HEK293 (cell line): ENCODE measurements around the gene SLC7A1.

Experiments used
- CTCF ChIA-PET: fragments of 350-600 bp; formaldehyde crosslinking; extraction: SDS; loops from one replicate; lab custom pipeline; 2021; ENCODE audit warnings: antibody characterized with exemption; lab: Yijun Ruan, JAX
- POLR2A ChIA-PET: fragments of 300-600 bp; formaldehyde crosslinking; extraction: SDS; loops from one replicate; lab custom pipeline; 2020; ENCODE audit warnings: antibody characterized with exemption, inconsistent platforms; lab: Yijun Ruan, JAX
- H3K27ac ChIP-seq: fragments of 200-500 bp; sonication (Bioruptor generic); 2 replicates; pipeline ENCODE4 v1.5.1; 2014; ENCODE audit warnings: low read depth, low read length, control low read depth, inconsistent platforms; ENCODE audit errors: extremely low read depth
- H3K36me3 ChIP-seq, 2 experiments: fragments of 200-500 bp in 1 of 2; sonication (Bioruptor generic) in 1 of 2; 1 replicate in 1 of 2; 2 replicates in 1 of 2; pipeline ENCODE4 v1.5.1; 2014 to 2017; ENCODE audit warnings: inconsistent platforms in 2 of 2, low read length in 2 of 2; ENCODE audit not compliant: control insufficient read depth in 2 of 2, insufficient read depth in 1 of 2
- H3K4me1 ChIP-seq: fragments of 200-500 bp; sonication (Bioruptor generic); 2 replicates; pipeline ENCODE4 v1.5.1; 2014; ENCODE audit warnings: mild to moderate bottlenecking, low read length, inconsistent platforms; ENCODE audit not compliant: control insufficient read depth, insufficient read depth
- H3K4me3 ChIP-seq: 2 replicates; pipeline ENCODE4 v1.5.1; 2011; ENCODE audit warnings: low read depth, mild to moderate bottlenecking, control low read depth, low read length, moderate library complexity
- H3K9me3 ChIP-seq: fragments of 200-500 bp; sonication (Bioruptor generic); 2 replicates; pipeline ENCODE4 v1.5.1; 2014; ENCODE audit warnings: low read depth, low read length, inconsistent platforms; ENCODE audit not compliant: control insufficient read depth, insufficient read depth
- BCL6B ChIP-seq: fragments of 450-650 bp; formaldehyde crosslinking; IDR thresholded peaks from 2 replicates; pipeline ENCODE4 v1.5.1; 2017; ENCODE audit warnings: missing biosample characterization, missing genetic modification characterization
- GLIS2 ChIP-seq: fragments of 450-650 bp; formaldehyde crosslinking; IDR thresholded peaks from 2 replicates; pipeline ENCODE4 v1.5.1; 2016; ENCODE audit warnings: missing biosample characterization, missing genetic modification characterization
- MEIS1 ChIP-seq: sonication (generic); formaldehyde crosslinking; IDR thresholded peaks from 2 replicates; pipeline ENCODE4 v1.8.1; 2022; ENCODE audit warnings: missing genetic modification reagents, mild to moderate bottlenecking, borderline replicate concordance
- OVOL3 ChIP-seq: fragments of 450-650 bp; formaldehyde crosslinking; IDR thresholded peaks from 2 replicates; pipeline ENCODE4 v1.5.1; 2016; ENCODE audit warnings: missing biosample characterization, missing genetic modification characterization
- SP2 ChIP-seq: fragments of 450-650 bp; formaldehyde crosslinking; IDR thresholded peaks from 2 replicates; pipeline ENCODE4 v1.5.1; 2016; ENCODE audit warnings: missing biosample characterization, missing genetic modification characterization
- TCF7L2 ChIP-seq: IDR thresholded peaks from 2 replicates; pipeline ENCODE4 v1.6.1; 2011; ENCODE audit warnings: low read depth, mild to moderate bottlenecking, inconsistent platforms, low read length, moderate library complexity, borderline replicate concordance
- TSHZ1 ChIP-seq: fragments of 450-650 bp; formaldehyde crosslinking; IDR thresholded peaks from 2 replicates; pipeline ENCODE4 v1.5.1; 2016; ENCODE audit warnings: missing biosample characterization, missing genetic modification characterization, borderline replicate concordance
- ZIC2 ChIP-seq: fragments of 450-650 bp; formaldehyde crosslinking; IDR thresholded peaks from 2 replicates; pipeline ENCODE4 v1.5.1; 2016; ENCODE audit warnings: missing biosample characterization, missing genetic modification characterization
- ZNF214 ChIP-seq: fragments of 450-650 bp; formaldehyde crosslinking; IDR thresholded peaks from 2 replicates; pipeline ENCODE4 v1.5.1; 2017; ENCODE audit warnings: missing biosample characterization, mild to moderate bottlenecking, missing genetic modification characterization, borderline replicate concordance
- ZNF223 ChIP-seq: fragments of 450-650 bp; formaldehyde crosslinking; IDR thresholded peaks from 2 replicates; pipeline ENCODE4 v1.5.1; 2016; ENCODE audit warnings: missing biosample characterization, missing genetic modification characterization
- ZNF341 ChIP-seq: fragments of 450-650 bp; formaldehyde crosslinking; IDR thresholded peaks from 2 replicates; pipeline ENCODE4; 2016; ENCODE audit warnings: low read depth, missing biosample characterization, missing genetic modification characterization
- ZNF354C ChIP-seq: fragments of 450-650 bp; formaldehyde crosslinking; IDR thresholded peaks from 2 replicates; pipeline ENCODE4 v1.5.1; 2016; ENCODE audit warnings: missing biosample characterization, missing genetic modification characterization, low read depth, borderline replicate concordance
- ZNF37A ChIP-seq: fragments of 450-650 bp; IDR thresholded peaks from 2 replicates; pipeline ENCODE4 v1.5.1; 2018; ENCODE audit warnings: missing biosample characterization, missing genetic modification characterization
- ZNF394 ChIP-seq: fragments of 450-650 bp; formaldehyde crosslinking; IDR thresholded peaks from 2 replicates; pipeline ENCODE4 v1.5.1; 2016; ENCODE audit warnings: missing biosample characterization, missing genetic modification characterization, mild to moderate bottlenecking, moderate library complexity, borderline replicate concordance
- ZNF426 ChIP-seq: fragments of 450-650 bp; formaldehyde crosslinking; IDR thresholded peaks from 2 replicates; pipeline ENCODE4 v1.5.1; 2017; ENCODE audit warnings: missing biosample characterization, missing genetic modification characterization, mild to moderate bottlenecking, inconsistent platforms, moderate library complexity
- ZNF449 ChIP-seq: fragments of 450-650 bp; formaldehyde crosslinking; IDR thresholded peaks from 2 replicates; pipeline ENCODE4 v1.5.1; 2017; ENCODE audit warnings: missing biosample characterization, mild to moderate bottlenecking, missing genetic modification characterization, moderate library complexity
- ZNF580 ChIP-seq: fragments of 450-650 bp; formaldehyde crosslinking; IDR thresholded peaks from 2 replicates; pipeline ENCODE4 v1.5.1; 2016; ENCODE audit warnings: missing biosample characterization, missing genetic modification characterization
- ZNF660 ChIP-seq: fragments of 450-650 bp; IDR thresholded peaks from 2 replicates; pipeline ENCODE4 v1.5.1; 2018; ENCODE audit warnings: missing biosample characterization, mild to moderate bottlenecking, missing genetic modification characterization
- ZXDB ChIP-seq: fragments of 450-650 bp; formaldehyde crosslinking; IDR thresholded peaks from 2 replicates; pipeline ENCODE4 v1.5.1; 2016; ENCODE audit warnings: missing biosample characterization, missing genetic modification characterization

The SLC7A1 gene

GRCh38 chr13:29573190-29573589 is 22.3 kb downstream of the SLC7A1 start:
- no peaks in the 10 kb centered on the region for H3K9me3 ChIP-seq
- ChIA-PET POLR2A (no interaction called here), CTCF (interaction anchor here (0.8 kb wide), 1 partner anchor 8 kb away, joined by 3 read pairs; no protein-coding TSS in a partner anchor)
- no peak overlapping the region for H3K27ac ChIP-seq
- no peak overlapping the region for H3K4me3 ChIP-seq
- H3K36me3 ChIP-seq: no peaks in the 10 kb centered on the region; a peak in 1 of 3 replicates
- H3K4me1 ChIP-seq: peaks cover 5% of the 10 kb centered on the region; the same call in 1 of the 2 replicates
- peak; percentile 57 for TF ChIP-seq ZNF341 (tag by site-specific recombination)
- TF ChIP-seq BCL6B (tag by site-specific recombination): no peak

GRCh38 chr13:29572575-29572974 is 22.9 kb downstream of the SLC7A1 start:
- POLR2A ChIA-PET: no interaction called here
- Histone ChIP-seq H3K27ac (no peak overlapping the region), H3K4me1 (peaks cover 5% of the 10 kb centered on the region; the same call in 1 of the 2 replicates), H3K4me3 (no peak overlapping the region), H3K9me3 (no peaks in the 10 kb centered on the region), H3K36me3 (no peaks in the 10 kb centered on the region; a peak in 1 of 3 replicates)
- CTCF ChIA-PET: no interaction called here
- TF ChIP-seq OVOL3 (tag by site-specific recombination) (no peak), SP2 (tag by site-specific recombination) (no peak), ZNF580 (no peak), MEIS1 (no peak), GLIS2 (tag by site-specific recombination) (no peak), ZNF354C (tag by site-specific recombination) (no peak), ZNF426 (tag by site-specific recombination) (no peak), ZNF660 (tag by site-specific recombination) (no peak), ZIC2 (tag by site-specific recombination) (no peak), TCF7L2 (no peak), ZXDB (no peak), ZNF37A (tag by site-specific recombination) (no peak), ZNF449 (tag by site-specific recombination) (no peak), ZNF223 (tag by site-specific recombination) (no peak), ZNF394 (no peak), TSHZ1 (no peak), ZNF214 (tag by site-specific recombination) (no peak)
